Karpas-422 (cell line): Measurements from ENCODE around the gene FOXC2. TPM values are rescaled to one million over a fixed set of nuclear protein-coding genes. Genes with fewer than 3 reads are reported as not detected.
"Not testable (repeated sequence)": the region's sequence is repeated elsewhere in the genome, so short reads cannot be mapped to it uniquely, and the experiment has no call there.

Source experiments
- DNase-seq: peaks from one replicate; pipeline ENCODE4 v3.0.0-alpha.2; 2015
- H2AFZ ChIP-seq: fragments of 200-600 bp; sonication (generic); 2 replicates; pipeline ENCODE4 v1.6.1; 2014; ENCODE audit warnings: antibody characterized with exemption, low read length, mixed read lengths
- H3K27ac ChIP-seq: fragments of 200-600 bp; sonication (generic); 2 replicates; pipeline ENCODE4 v1.5.1; 2014; ENCODE audit warnings: mild to moderate bottlenecking, low read length, moderate library complexity
- H3K27me3 ChIP-seq: fragments of 200-600 bp; sonication (generic); 2 replicates; pipeline ENCODE4 v1.6.1; 2014; ENCODE audit warnings: low read length, mixed read lengths
- H3K36me3 ChIP-seq: fragments of 200-600 bp; sonication (generic); 2 replicates; pipeline ENCODE4 v1.6.1; 2014; ENCODE audit warnings: low read length, mixed read lengths; ENCODE audit not compliant: insufficient read depth
- H3K4me1 ChIP-seq: fragments of 200-600 bp; sonication (generic); 2 replicates; pipeline ENCODE4 v1.6.1; 2014; ENCODE audit warnings: mild to moderate bottlenecking, low read length, mixed read lengths
- H3K4me2 ChIP-seq: fragments of 200-600 bp; sonication (generic); 2 replicates; pipeline ENCODE4 v1.6.1; 2014; ENCODE audit warnings: low read length, low read depth, mild to moderate bottlenecking; ENCODE audit not compliant: poor library complexity, severe bottlenecking
- H3K4me3 ChIP-seq: fragments of 200-600 bp; sonication (generic); 2 replicates; pipeline ENCODE4 v1.5.1; 2014; ENCODE audit warnings: mild to moderate bottlenecking, antibody characterized with exemption, low read length, mixed read lengths
- H3K79me2 ChIP-seq: fragments of 200-600 bp; sonication (generic); 2 replicates; pipeline ENCODE4 v1.6.1; 2014; ENCODE audit warnings: mild to moderate bottlenecking, low read length, mixed read lengths
- H3K9ac ChIP-seq: fragments of 200-600 bp; sonication (generic); 2 replicates; pipeline ENCODE4 v1.6.0; 2014; ENCODE audit warnings: low read length
- H3K9me2 ChIP-seq: fragments of 200-600 bp; sonication (generic), shearing (Covaris generic); replicated peaks from 2 replicates; pipeline ENCODE4 v1.6.0; 2014; ENCODE audit warnings: mild to moderate bottlenecking, low read length, moderate library complexity; ENCODE audit not compliant: insufficient read depth
- H3K9me3 ChIP-seq: fragments of 300-700, 200-600 bp; sonication (generic); 2 replicates; pipeline ENCODE4 v1.6.1; 2014; ENCODE audit warnings: low read length, mixed read lengths
- H4K20me1 ChIP-seq: fragments of 200-600 bp; sonication (generic); 2 replicates; pipeline ENCODE4 v1.6.1; 2014; ENCODE audit warnings: mild to moderate bottlenecking, antibody characterized with exemption, low read length, low read depth; ENCODE audit not compliant: insufficient read depth
- total RNA-seq: library from RNA; depleted of rRNA; stranded (reverse); fragments of >200 nt; shearing (Covaris generic); gene quantifications from 2 replicates; pipeline ENCODE4 v1.2.3, GENCODE V29; 2014; ENCODE audit warnings: low replicate concordance

The FOXC2 gene
- total RNA-seq, 1 experiment from 2014 or later: not detected

DNA sequence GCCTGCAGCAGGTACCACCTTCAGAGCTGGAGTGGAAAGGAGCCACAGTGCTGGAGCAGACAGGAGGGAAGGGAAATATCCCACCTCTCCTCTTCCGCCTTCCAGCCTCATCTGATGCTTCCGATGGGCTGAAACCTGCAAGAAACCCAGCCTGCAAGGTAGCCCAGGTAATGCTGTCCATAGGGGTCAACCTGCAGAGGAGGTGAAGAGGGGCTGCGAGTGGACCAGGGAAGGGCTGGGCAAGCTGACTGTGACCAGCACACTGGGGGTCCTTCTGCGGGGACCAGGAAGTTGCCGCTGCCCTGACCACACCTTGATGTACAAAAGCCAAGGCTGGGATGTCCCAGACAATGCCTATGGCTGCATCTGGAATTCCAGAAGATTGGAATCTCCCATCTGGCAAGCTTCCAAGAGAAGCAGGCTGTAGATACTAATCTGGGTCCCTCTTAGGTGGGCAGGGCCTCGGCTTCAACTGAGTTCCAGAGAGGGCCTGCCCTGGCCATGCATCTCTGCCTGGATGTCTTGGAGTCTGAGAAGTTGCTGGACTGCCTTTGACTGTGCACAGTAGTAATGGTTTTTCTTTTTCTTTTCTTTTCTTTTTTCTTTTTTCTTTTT lies 17.5 kb downstream of the FOXC2 start:
- H3K79me2 ChIP-seq: no peaks in the 10 kb centered on the region

DNA sequence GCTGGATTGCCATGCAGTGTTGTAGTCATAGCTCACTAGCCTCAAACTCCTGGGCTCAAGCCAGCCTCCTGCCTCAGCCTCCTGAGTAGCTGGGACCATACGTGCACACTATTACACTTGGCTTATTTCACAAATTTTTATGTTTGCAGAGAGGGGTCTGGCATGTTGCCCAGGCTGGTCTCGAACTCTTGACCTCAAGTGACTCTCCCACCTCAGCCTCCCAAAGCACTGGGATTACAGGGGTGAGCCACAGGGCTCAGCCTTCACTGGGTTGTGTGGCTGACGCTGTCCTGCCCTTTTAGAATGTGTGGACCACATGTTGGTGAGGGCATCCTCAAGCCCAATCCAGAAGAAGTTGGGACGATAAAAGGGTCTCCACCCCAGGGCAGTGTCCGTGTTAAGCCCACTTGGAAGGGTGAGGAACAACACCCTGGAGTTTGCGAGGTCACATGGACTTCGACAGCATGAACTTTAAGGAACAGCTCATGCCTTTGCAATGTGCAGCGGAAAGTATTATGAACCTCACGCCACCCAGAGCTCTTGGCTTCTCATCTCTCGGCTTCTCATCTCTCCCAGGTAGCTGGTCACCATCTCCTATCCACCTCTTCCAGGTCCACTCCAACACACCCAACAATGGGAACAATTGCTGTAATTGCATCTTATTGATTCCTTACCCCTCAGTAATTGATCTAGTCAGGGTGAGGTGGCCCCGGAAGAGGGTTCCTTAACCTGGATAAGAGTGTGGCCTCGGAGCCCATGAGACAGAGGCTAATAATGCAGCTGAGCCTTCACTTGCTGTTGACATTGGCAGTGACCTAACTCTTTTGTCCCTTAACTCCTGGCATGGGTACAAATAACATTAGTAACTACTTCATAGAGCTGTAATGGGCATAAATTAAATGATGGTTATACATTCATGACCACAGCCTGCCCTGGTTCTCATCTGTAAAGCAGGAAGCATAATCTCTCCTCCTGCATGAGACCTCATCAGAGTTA lies 18.4 kb downstream of the FOXC2 start:
- no peak for DNase-seq

More for the DNA sequence above, 17.5 kb downstream of the FOXC2 start:
- no peaks in the 10 kb centered on the region for H3K9me3 ChIP-seq
- H3K27me3 ChIP-seq: no peaks in the 10 kb centered on the region
- no peaks in the 10 kb centered on the region for H3K36me3 ChIP-seq
- H3K27ac ChIP-seq: no peak overlapping the region
- DNase-seq: no peak
- no peak overlapping the region for H3K4me2 ChIP-seq
- no peaks in the 10 kb centered on the region for H3K9me2 ChIP-seq
- no peak overlapping the region for H2AFZ ChIP-seq
- H3K9ac ChIP-seq: no peak overlapping the region
- no peak overlapping the region for H3K4me3 ChIP-seq
- H3K4me1 ChIP-seq: no peaks in the 10 kb centered on the region
- H4K20me1 ChIP-seq: no peaks in the 10 kb centered on the region

DNA sequence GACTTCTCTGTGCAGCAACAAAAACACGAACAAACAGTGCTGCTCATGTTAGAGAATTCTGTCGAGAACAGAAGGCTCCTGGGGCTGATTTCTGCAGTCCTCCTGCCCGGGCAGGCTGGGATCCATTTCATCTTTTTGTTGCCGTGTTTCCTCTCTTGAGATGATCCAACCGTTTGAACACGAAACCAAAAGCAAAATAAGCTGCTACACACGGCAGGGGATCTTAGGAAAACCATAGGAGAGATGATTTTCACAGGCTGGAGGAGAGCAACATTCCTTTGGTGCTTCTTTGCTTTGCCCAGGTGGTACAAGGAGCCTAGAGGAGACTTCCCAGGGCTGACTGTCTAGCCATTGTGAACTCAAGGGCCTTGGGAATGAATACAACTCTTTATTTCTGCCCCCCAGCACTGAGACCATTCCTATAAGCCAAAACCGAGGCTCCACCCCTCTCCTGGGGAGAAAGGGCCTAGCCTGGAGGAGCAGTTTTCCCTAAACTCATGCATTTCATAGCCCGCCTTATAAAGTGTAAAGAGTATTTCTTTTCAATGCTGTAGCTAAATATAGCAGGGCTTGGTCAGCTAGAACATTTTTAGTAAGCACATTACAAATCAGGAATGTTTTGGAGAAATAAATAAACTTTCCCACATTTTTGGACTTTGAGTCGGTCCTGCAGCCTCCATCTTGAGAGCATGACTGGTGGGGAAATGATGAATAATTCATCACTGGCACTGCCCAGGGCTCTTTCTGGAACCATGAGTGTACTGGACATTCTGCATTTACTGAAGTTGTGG lies 19.4 kb downstream of the FOXC2 start:
- no peak for DNase-seq
- no peak overlapping the region for H3K9ac ChIP-seq
- no peaks in the 10 kb centered on the region for H4K20me1 ChIP-seq
- H3K4me1 ChIP-seq: no peaks in the 10 kb centered on the region
- no peaks in the 10 kb centered on the region for H3K9me2 ChIP-seq
- no peak overlapping the region for H3K27ac ChIP-seq
- no peak overlapping the region for H3K4me3 ChIP-seq
- no peak overlapping the region for H3K4me2 ChIP-seq
- no peaks in the 10 kb centered on the region for H3K27me3 ChIP-seq
- H2AFZ ChIP-seq: no peak overlapping the region
- no peaks in the 10 kb centered on the region for H3K9me3 ChIP-seq
- H3K79me2 ChIP-seq: no peaks in the 10 kb centered on the region
- no peaks in the 10 kb centered on the region for H3K36me3 ChIP-seq

More for the DNA sequence above, 18.4 kb downstream of the FOXC2 start:
- Histone ChIP-seq H3K9me3 (no peaks in the 10 kb centered on the region), H3K9ac (no peak overlapping the region), H3K27ac (no peak overlapping the region), H3K9me2 (no peaks in the 10 kb centered on the region), H3K4me1 (no peaks in the 10 kb centered on the region), H3K36me3 (no peaks in the 10 kb centered on the region), H3K4me2 (no peak overlapping the region), H3K4me3 (no peak overlapping the region), H3K79me2 (no peaks in the 10 kb centered on the region), H3K27me3 (no peaks in the 10 kb centered on the region), H2AFZ (no peak overlapping the region), H4K20me1 (no peaks in the 10 kb centered on the region)

DNA sequence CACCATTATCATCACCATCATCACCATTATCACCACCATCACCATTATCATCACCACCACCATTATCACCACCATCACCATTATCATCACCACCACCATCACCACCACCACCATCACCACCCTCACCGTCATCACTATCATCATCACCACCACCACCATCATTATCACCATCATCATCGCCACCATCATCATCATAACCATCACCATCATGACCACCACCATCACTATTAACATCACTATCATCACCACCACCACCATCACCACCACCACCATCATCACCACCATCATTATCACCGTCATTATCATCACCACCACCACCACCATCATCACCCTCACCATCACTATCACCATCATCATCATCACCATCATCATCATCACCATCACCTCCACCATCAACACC lies 20.9 kb downstream of the FOXC2 start:
- no peaks in the 10 kb centered on the region for H3K9me2 ChIP-seq
- H3K9me3 ChIP-seq: no peaks in the 10 kb centered on the region
- H3K27me3 ChIP-seq: no peaks in the 10 kb centered on the region
- no peak overlapping the region for H3K27ac ChIP-seq
- H2AFZ ChIP-seq: no peak overlapping the region
- no peak overlapping the region for H3K9ac ChIP-seq
- no peaks in the 10 kb centered on the region for H4K20me1 ChIP-seq
- H3K36me3 ChIP-seq: no peaks in the 10 kb centered on the region
- no peaks in the 10 kb centered on the region for H3K79me2 ChIP-seq
- no peaks in the 10 kb centered on the region for H3K4me1 ChIP-seq
- no peak overlapping the region for H3K4me3 ChIP-seq
- no peak overlapping the region for H3K4me2 ChIP-seq
- no peak for DNase-seq

DNA sequence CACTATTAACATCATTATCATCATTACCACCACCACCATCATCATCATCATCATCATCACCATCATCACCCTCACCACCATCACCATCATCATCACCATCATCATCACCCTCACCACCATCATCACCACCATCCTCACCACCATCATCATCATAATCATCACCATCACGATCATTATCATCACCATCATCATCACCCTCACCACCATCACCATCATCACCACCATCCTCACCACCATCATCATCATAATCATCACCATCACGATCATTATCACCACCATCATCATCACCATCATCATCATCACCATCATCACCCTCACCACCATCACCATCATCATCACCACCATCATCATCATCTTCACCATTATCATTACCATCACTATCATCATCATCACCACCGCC lies 21.3 kb downstream of the FOXC2 start:
- not testable (repeated sequence) for DNase-seq, H3K79me2 ChIP-seq, H2AFZ ChIP-seq, H3K4me3 ChIP-seq, H3K4me2 ChIP-seq, H3K9ac ChIP-seq, H4K20me1 ChIP-seq, H3K9me3 ChIP-seq, H3K4me1 ChIP-seq, H3K27me3 ChIP-seq, H3K27ac ChIP-seq, H3K9me2 ChIP-seq, H3K36me3 ChIP-seq

DNA sequence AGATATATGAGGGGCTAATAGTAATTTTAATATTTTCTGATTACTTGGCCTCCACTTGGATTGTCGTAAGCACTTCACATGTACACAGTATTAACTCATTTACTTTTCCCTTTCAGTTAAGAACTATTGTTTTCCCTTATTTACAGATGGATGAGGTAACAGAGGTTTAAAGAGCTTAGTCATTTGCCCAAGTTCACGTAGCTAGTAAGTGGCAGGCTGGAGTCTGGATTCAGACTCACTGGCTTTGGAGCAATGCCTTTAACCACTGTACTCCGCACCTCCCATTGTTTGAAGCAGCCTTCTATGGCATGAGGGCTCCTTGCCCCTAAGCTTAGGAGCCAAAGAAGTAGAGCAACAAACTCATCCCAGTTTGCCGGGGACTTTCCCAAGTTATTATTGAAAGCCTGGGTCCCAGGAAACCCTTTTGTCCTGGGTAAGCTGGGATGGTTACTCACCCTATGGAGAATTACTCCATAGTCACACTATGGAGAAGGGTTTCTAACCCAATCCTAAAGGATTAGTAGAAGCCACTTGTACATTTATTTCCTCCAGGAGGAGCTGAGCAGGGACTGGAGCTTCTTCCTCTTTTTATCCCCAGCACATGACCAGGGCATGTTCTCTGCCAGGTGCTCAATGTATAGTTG lies 24.0 kb downstream of the FOXC2 start:
- no peaks in the 10 kb centered on the region for H3K79me2 ChIP-seq
- no peaks in the 10 kb centered on the region for H3K27me3 ChIP-seq
- no peaks in the 10 kb centered on the region for H4K20me1 ChIP-seq
- H3K4me3 ChIP-seq: no peak overlapping the region
- H3K4me1 ChIP-seq: no peaks in the 10 kb centered on the region
- H2AFZ ChIP-seq: no peak overlapping the region
- no peak overlapping the region for H3K4me2 ChIP-seq
- no peak overlapping the region for H3K9ac ChIP-seq
- no peak for DNase-seq
- H3K36me3 ChIP-seq: no peaks in the 10 kb centered on the region
- no peaks in the 10 kb centered on the region for H3K9me3 ChIP-seq
- H3K9me2 ChIP-seq: no peaks in the 10 kb centered on the region
- H3K27ac ChIP-seq: no peak overlapping the region

DNA sequence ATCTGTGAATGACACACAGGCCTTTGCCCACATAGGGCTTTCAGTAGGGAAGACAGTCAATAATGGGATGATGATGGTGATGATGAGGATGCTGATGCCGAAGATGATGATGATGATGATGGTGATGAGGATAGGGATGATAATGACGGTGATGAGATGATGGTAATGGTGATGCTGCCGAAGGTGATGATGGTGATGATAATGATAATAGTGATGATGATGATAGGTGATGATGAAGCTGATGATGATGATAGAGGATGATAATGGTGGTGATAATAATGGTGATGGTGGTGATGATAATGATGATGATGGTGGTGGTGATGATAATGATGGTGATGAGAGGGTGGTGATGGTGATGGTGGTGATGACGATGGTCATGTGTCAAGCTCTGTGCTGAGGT lies 24.6 kb downstream of the FOXC2 start:
- H3K9me2 ChIP-seq: no peaks in the 10 kb centered on the region
- H2AFZ ChIP-seq: no peak overlapping the region
- H3K9me3 ChIP-seq: no peaks in the 10 kb centered on the region
- no peak overlapping the region for H3K4me3 ChIP-seq
- no peaks in the 10 kb centered on the region for H3K36me3 ChIP-seq
- H3K4me1 ChIP-seq: no peaks in the 10 kb centered on the region
- no peak for DNase-seq
- H3K4me2 ChIP-seq: no peak overlapping the region
- H3K27me3 ChIP-seq: no peaks in the 10 kb centered on the region
- no peaks in the 10 kb centered on the region for H3K79me2 ChIP-seq
- no peak overlapping the region for H3K9ac ChIP-seq
- no peak overlapping the region for H3K27ac ChIP-seq
- no peaks in the 10 kb centered on the region for H4K20me1 ChIP-seq
